Measurements from ENCODE around the gene NR2F2.
A peak's percentile ranks its signal among the peaks of the same experiment; 100 is the strongest.

DNA sequence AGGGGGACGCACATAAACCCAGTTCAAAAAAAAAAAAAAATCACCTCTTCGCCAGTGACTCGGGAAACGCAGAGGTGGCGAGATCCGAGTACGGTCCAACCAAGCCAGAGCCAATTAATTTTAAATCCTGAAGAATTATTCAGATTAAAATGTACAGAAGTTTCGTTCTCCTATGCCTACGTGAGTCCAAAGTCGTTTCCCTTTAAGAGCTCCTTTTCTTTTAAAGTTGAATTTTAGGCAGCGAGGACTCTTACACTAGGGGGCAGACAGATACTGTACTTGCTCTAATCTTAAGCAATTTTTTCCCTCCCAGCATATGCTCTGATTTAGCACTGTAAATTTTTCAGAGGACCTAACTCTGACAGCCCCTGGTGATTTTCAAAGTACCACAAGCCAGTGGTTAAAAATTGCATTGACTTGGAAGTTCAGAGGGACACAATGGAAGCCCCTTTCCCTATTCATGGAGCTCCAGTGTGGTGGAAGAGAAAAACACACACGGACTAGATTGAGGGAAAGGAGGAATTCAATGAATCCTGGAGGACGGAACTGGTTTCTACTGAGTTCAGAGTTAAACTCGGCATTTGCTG lies 3.3 kb upstream of the NR2F2 start:
- TF ChIP-seq CTCF (IDR thresholded peaks at IDR 0.05) (peak; percentile 40 to 89 (median 80)), POLR2A (IDR thresholded peaks at IDR 0.05) (peak in 1 of 2 donors; percentile 20)
